SK-N-MC (cell line): ENCODE results near the gene TTC22.

Experiments
- EZH2 ChIP-seq: fragments of 200-600 bp; sonication (generic); IDR thresholded peaks from one replicate; pipeline ENCODE4 v1.6.1; 2017; ENCODE audit warnings: antibody characterized with exemption
- POLR2AphosphoS5 ChIP-seq: IDR thresholded peaks from 2 replicates; pipeline ENCODE4 v1.6.1; 2012; ENCODE audit warnings: mild to moderate bottlenecking, low read depth, low read length, borderline replicate concordance

DNA sequence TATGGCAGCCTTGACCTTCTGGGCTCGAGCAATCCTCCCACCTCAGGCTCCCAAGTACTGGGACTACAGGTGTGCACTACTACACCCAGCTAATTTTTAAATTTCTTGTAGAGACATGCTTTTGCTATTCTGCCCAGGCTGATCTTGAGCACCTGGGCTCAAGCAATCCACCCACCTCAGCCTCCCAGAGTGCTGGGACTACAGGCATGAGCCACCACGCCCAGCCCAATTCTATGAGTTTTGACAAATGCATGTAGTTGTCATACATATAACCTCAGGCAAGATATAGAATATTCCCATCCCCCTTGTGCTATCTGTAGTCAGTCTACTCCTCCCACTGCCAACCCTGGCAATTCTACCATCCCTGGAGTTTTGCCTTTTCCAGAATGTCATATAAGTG lies 38.7 kb upstream of the TTC22 start:
- TF ChIP-seq POLR2AphosphoS5, result no peak
- no peak for TF ChIP-seq EZH2
